ENCODE data around the gene AGK.

AGK gene

GRCh38 chr7:141551094-141551781, at the start of gene AGK:
Gene AGK (plus strand): TSS chr7:141551410. CDS start chr7:141555467, 4,057 bp downstream.
- peak; percentile 66 for DNase-seq

GRCh38 chr7:141501451-141501850, 49.8 kb upstream of the AGK start:
- DNase-seq: no peak

GRCh38 chr7:141511316-141511675, 39.9 kb upstream of the AGK start:
- DNase-seq: no peak

GRCh38 chr7:141511676-141512396, 39.4 kb upstream of the AGK start:
- DNase-seq: no peak

- DNase-seq: no peak
These were observed 38.6 kb upstream of the AGK start for GRCh38 chr7:141512597-141512996.

GRCh38 chr7:141513720-141514119, 37.5 kb upstream of the AGK start:
- no peak for DNase-seq

GRCh38 chr7:141515941-141516340, 35.3 kb upstream of the AGK start:
- no peak for DNase-seq

- DNase-seq: no peak
These were observed 31.6 kb upstream of the AGK start for GRCh38 chr7:141519623-141520022.

- no peak for DNase-seq
These were observed 28.4 kb upstream of the AGK start for GRCh38 chr7:141522657-141523342.

- no peak for DNase-seq
These were observed 25.2 kb upstream of the AGK start for GRCh38 chr7:141525973-141526514.

- no peak for DNase-seq
These were observed 24.1 kb upstream of the AGK start for GRCh38 chr7:141527076-141527475.

- DNase-seq: no peak
These were observed 22.8 kb upstream of the AGK start for GRCh38 chr7:141528399-141528798.

GRCh38 chr7:141533149-141533949, 17.9 kb upstream of the AGK start:
- DNase-seq: peak; percentile 17

GRCh38 chr7:141534757-141535737, 16.2 kb upstream of the AGK start:
- no peak for DNase-seq

- no peak for DNase-seq
These were observed 13.3 kb upstream of the AGK start for GRCh38 chr7:141537906-141538305.

GRCh38 chr7:141541375-141541774, 9.8 kb upstream of the AGK start:
- no peak for DNase-seq

GRCh38 chr7:141544831-141545230, 6.4 kb upstream of the AGK start:
- DNase-seq: no peak

- DNase-seq: no peak
These were observed 1.6 kb upstream of the AGK start for GRCh38 chr7:141549582-141549981.

- no peak for DNase-seq
These were observed 670 bp upstream of the AGK start for GRCh38 chr7:141550386-141551093.

- no peak for DNase-seq
These were observed 572 bp downstream of the AGK start for GRCh38 chr7:141551782-141552181.

- DNase-seq: no peak
These were observed 6.2 kb downstream of the AGK start for GRCh38 chr7:141557360-141557759.
